Epithelial cell of proximal tubule (primary cell): ENCODE data around the gene PRKD1. TPM values are rescaled to one million over a fixed set of nuclear protein-coding genes. Genes with fewer than 3 reads are reported as not detected.
A peak's percentile ranks its signal among the peaks of the same experiment; 100 is the strongest.
"Not testable (repeated sequence)": the region's sequence is repeated elsewhere in the genome, so short reads cannot be mapped to it uniquely, and the experiment has no call there.

ENCODE experiments used
- DNase-seq: peaks from one replicate; pipeline ENCODE4 v3.0.0-alpha.2; 2011; ENCODE audit warnings: low read depth
- H3K4me3 ChIP-seq: 2 replicates; pipeline ENCODE4 v1.5.1; 2011; ENCODE audit warnings: low read depth, mild to moderate bottlenecking, low read length
- total RNA-seq: library from RNA; depleted of rRNA; stranded (reverse); fragments of >200 nt; gene quantifications from 2 replicates; pipeline ENCODE4 v1.2.3, GENCODE V29; 2015
- TF ChIP-seq, protein P1 (sequence below): conservative IDR thresholded peaks from 2 replicates; pipeline ENCODE4 v1.5.1; 2012; ENCODE audit warnings: low read depth, mild to moderate bottlenecking, low read length

Gene PRKD1
- total RNA-seq, 1 donor from 2014 or later: 6.5 TPM

DNA sequence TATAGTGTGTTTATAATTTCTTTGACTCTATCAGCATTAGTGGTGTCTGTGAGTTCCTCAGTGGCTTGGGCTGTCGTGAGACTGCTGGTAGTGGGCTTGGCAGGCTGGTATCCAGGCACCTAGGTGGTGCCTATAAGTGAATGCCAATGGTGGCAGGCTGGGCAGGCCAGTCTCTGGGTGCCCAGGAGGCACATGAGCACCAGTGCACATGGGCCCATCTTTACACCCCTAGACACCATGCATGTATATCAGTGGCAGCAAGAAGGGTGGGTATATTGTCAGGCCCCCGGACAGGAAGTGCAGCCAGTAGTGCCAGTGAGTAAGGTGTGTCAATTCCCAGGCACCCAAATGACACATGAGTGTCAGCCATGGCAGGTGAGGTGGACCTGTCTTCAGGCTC is 138.2 kb downstream of the PRKD1 start:
- TF ChIP-seq, protein P1, sequence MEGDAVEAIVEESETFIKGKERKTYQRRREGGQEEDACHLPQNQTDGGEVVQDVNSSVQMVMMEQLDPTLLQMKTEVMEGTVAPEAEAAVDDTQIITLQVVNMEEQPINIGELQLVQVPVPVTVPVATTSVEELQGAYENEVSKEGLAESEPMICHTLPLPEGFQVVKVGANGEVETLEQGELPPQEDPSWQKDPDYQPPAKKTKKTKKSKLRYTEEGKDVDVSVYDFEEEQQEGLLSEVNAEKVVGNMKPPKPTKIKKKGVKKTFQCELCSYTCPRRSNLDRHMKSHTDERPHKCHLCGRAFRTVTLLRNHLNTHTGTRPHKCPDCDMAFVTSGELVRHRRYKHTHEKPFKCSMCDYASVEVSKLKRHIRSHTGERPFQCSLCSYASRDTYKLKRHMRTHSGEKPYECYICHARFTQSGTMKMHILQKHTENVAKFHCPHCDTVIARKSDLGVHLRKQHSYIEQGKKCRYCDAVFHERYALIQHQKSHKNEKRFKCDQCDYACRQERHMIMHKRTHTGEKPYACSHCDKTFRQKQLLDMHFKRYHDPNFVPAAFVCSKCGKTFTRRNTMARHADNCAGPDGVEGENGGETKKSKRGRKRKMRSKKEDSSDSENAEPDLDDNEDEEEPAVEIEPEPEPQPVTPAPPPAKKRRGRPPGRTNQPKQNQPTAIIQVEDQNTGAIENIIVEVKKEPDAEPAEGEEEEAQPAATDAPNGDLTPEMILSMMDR: no peak
- DNase-seq: no peak
- H3K4me3 ChIP-seq: no peak overlapping the region

DNA sequence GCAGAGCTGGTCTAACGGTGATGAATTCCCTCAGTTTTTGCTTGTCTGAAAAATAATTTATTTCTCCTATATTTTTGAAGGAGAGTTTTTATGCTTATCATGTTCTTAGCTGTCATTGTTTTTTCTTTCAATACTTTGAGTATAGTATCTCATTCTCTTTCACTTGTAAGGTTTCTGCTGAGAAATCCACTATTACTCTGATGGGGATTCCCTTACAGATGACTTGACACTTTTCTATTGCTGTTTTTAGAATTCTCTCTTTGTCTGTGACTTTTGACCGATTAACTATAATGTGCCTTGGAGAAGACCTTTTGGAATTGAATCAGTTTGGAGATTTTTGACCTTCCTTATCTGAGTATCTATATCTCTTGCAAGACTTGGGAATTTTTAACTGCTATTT is 139.6 kb downstream of the PRKD1 start:
- DNase-seq: no peak
- TF ChIP-seq, protein P1: no peak
- H3K4me3 ChIP-seq: no peak overlapping the region

DNA sequence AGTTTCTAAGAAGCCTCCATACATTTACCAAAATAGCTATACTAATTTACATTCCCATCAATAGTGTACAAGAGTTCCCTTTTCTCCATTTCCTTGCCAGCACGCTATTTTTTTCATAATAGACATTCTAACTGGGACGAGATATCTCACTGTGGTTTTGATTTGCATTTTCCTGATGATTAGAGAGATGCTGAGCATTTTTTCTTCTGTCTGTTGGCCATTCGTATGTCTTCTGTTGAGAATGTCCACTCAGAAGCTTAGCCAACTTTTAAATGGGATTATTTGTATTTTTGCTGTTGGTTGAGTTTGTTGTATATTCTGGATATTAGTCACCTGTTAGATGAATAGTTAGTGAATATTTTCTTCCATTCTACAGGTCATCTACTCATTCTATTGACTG is 144.1 kb downstream of the PRKD1 start:
- no peak for DNase-seq
- TF ChIP-seq, protein P1: no peak
- H3K4me3 ChIP-seq: no peak overlapping the region

DNA sequence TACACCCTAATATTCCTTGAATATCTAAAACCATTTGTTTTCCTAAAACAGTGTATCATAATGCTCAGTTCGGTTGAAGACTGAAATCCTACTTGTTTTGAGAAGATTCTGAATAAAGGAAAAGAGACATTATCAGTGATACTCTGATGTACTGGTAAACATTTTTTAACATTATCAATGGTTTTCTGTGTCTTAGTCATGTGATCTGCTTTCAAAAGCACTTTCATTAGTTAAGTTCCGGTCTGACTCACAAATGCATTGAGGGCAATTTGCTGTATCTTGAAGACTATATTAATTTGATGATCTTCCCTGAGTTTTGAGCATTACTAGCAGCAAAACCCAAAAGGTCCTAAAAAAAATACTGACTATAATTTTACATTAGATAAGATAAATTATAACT is 145.6 kb downstream of the PRKD1 start:
- TF ChIP-seq, protein P1: no peak
- no peak for DNase-seq
- no peak overlapping the region for H3K4me3 ChIP-seq

DNA sequence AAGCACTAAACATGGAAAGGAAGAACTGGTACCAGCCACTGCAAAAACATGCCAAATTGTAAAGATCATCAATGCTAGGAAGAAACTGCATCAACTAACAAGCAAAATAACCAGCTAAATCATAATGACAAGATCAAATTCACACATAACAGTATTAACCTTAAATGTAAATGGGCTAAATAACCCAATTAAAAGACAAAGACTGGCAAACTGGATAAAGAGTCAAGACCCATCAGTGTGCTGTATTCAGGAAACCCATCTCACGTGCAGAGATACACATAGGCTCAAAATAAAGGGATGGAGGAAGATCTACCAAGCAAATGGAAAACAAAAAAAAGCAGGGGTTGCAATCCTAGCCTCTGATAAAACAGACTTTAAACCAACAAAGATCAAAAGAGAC is 150.5 kb downstream of the PRKD1 start:
- H3K4me3 ChIP-seq, DNase-seq: not testable (repeated sequence)

DNA sequence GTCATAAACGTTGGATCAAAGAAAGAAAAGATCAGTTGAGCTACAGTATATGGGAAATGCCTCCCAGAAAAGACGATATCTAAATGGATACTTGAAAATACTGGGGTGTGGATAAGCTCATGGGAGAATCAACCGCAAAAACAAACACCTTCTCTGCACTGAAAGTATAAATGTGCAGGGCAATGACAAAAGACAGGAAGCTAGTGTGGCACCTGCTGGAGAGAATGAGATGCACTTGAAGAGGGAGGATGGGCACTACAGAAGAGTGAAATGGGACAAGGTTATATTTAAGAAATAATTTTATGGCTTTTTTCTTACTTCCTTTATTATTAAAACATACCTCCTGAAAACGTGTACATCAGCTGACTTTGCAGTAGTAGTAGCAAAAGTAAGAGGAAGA is 153.7 kb downstream of the PRKD1 start:
- no peak for DNase-seq
- TF ChIP-seq, protein P1: peak; percentile 26
- H3K4me3 ChIP-seq: no peak overlapping the region

DNA sequence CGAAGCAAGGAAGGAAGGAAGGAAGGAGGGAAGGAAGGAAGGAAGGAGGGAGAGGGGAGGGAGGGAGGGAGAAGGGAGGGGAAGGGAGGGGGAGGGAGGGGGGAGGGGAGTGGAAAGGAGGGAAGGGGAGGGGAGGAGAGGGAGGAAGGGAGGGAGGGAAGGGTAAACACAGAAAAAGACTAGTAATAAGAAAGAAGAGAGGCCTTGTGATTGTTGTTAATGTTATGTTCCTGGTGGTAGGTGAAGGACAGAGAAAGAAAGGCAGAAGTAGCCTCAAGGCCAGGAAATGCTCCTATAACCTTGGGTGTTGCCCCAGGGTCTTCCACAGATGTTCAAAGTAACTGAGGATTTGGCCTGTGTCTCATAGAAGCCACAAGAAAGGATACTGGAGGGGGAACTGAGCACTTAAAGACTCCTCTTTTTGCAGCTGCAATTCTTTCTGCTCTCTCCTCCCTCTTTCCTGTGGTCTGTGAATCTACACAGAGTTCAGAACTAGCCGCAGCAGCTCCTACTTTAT is 164.2 kb downstream of the PRKD1 start:
- TF ChIP-seq, protein P1: no peak
- no peak overlapping the region for H3K4me3 ChIP-seq
- DNase-seq: no peak
